Left lung (tissue), 10 donors: ENCODE results near the gene PMF1. TPM values are rescaled to one million over a fixed set of nuclear protein-coding genes. Genes with fewer than 3 reads are reported as not detected.
A peak's percentile ranks its signal among the peaks of the same experiment; 100 is the strongest.

Experiments used
- ATAC-seq: fragments of 200-7000 bp; cut with Tn5 transposase; one replicate; pipeline ENCODE4 v1.9.1; 2020; ENCODE audit warnings: moderate library complexity
- DNase-seq, 4 donors: peaks; one replicate each; pipeline ENCODE4 v3.0.0-alpha.2; 2013 to 2020
- H3K27ac ChIP-seq, 2 donors: fragments of 200-600 bp; sonication (generic) in 1 of 2; one replicate each; pipeline versions ENCODE4 v1.5.0 to v1.8.0; 2020 to 2021
- H3K27me3 ChIP-seq, 2 donors: fragments of 200-600 bp; sonication (generic) in 1 of 2; one replicate each; pipeline versions ENCODE4 v1.5.0 to v1.8.0; 2020 to 2021
- H3K36me3 ChIP-seq, 2 donors: fragments of 200-600 bp; sonication (generic) in 1 of 2; one replicate each; pipeline versions ENCODE4 v1.5.0 to v1.8.0; 2020 to 2021
- H3K4me1 ChIP-seq, 2 donors: fragments of 200-600 bp; one replicate each; pipeline ENCODE4 v1.8.0; 2021
- H3K4me3 ChIP-seq, 2 donors: fragments of 200-600 bp; sonication (generic) in 1 of 2; one replicate each; pipeline versions ENCODE4 v1.5.0 to v1.8.0; 2020 to 2021; ENCODE audit warnings: mild to moderate bottlenecking in 1 of 2
- H3K9me3 ChIP-seq, 2 donors: fragments of 200-600 bp; sonication (generic) in 1 of 2; one replicate each; pipeline versions ENCODE4 v1.5.0 to v1.8.0; 2020 to 2021
- CTCF ChIP-seq, 2 donors: fragments of 200-600 bp; sonication (generic) in 1 of 2; IDR thresholded peaks; one replicate each; pipeline versions ENCODE4 v1.5.0 to v1.8.0; 2021; ENCODE audit warnings: antibody characterized with exemption in 2 of 2
- intact Hi-C, 2 donors: fragments of 100-400 bp; cut with DNase I; formaldehyde crosslinking; loops; one replicate each; pipeline versions ENCODE4 v1.11.2 to v1.14.2; 2022
- polyA plus RNA-seq, 6 donors: library from polyadenylated mRNA; unstranded; fragments of 120-200 nt; gene quantifications; one replicate each; pipeline ENCODE4 v1.2.1, GENCODE V29; 2013; ENCODE audit not compliant: insufficient read length in 6 of 6
- total RNA-seq, 2 donors: library from RNA; stranded (reverse); fragmentation: NEBNext Ultra II Directional; extraction: Animal tissue kit (Norgen Biotek cat#: 25700); gene quantifications; one replicate each; pipeline ENCODE4 v1.2.1, GENCODE V29; 2021
- donor health status: DM: no; HTN: yes; CAD: no.
- donor health status: DM: no; HTN: no; CAD: no.

Gene PMF1
- total and polyA plus RNA-seq, 8 donors = 40.1 to 91.5 (median 78.0) TPM

GRCh38 chr1:156193208-156193487 is 19.7 kb upstream of the PMF1 start:
- Histone ChIP-seq H3K4me1 (peaks cover 5 to 54% of the 10 kb centered on the region in 2 donors), H3K9me3 (no peaks in the 10 kb centered on the region), H3K27ac (peak overlapping the region; percentile 84 to 89), H3K4me3 (peak overlapping the region; percentile 92 to 95), H3K27me3 (no peaks in the 10 kb centered on the region), H3K36me3 (peaks cover 0 to 18% of the 10 kb centered on the region in 2 donors)
- intact Hi-C loops = no loop called here
- DNase-seq (no peak), ATAC-seq (no peak)
- TF ChIP-seq CTCF (IDR thresholded peaks at IDR 0.05) = no peak

GRCh38 chr1:156193488-156194299 is 19.1 kb upstream of the PMF1 start, which contains the start of gene SLC25A44:
SLC25A44 (plus strand) TSS chr1:156194104; CDS start chr1:156199848, 5,744 bp downstream.
- H3K9me3 ChIP-seq = no peaks in the 10 kb centered on the region
- no peaks in the 10 kb centered on the region for H3K27me3 ChIP-seq
- H3K4me1 ChIP-seq = peaks cover 5 to 56% of the 10 kb centered on the region in 2 donors
- intact Hi-C loops = no loop called here
- peaks cover 0 to 18% of the 10 kb centered on the region in 2 donors for H3K36me3 ChIP-seq
- peak; percentile 48 to 69 for TF ChIP-seq CTCF (IDR thresholded peaks at IDR 0.05)
- H3K27ac ChIP-seq = peak within 1 kb of the TSS; percentile 84 to 89
- ATAC-seq (peak; percentile 98), DNase-seq (peak; percentile 93 to 99 (median 98))
- H3K4me3 ChIP-seq = peak within 1 kb of the TSS; percentile 92 to 95

DNA sequence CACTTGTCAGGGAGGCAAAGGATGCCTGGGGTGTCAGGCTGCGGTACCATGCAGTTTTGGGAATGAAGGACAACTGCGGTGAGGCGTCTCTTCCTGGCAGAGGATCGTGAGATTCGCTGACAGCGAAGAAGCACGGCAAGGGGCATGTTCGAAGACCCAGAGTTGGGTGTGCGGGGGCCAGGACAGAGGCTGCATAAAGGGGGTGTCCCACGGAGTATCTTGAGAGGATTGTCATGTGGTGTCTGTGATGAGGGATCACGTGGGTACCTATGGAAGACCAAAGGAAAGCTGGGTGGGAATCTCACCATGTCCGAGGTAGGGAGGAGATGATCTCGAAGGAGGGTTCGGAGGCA is 18.5 kb upstream of the PMF1 start:
- no peaks in the 10 kb centered on the region for H3K27me3 ChIP-seq
- H3K27ac ChIP-seq = peak overlapping the region in 1 of 2 donors; percentile 89
- H3K9me3 ChIP-seq = no peaks in the 10 kb centered on the region
- H3K36me3 ChIP-seq = peaks cover 0 to 24% of the 10 kb centered on the region in 2 donors
- no peak for TF ChIP-seq CTCF (IDR thresholded peaks at IDR 0.05)
- intact Hi-C loops = no loop called here
- peak overlapping the region; percentile 92 to 95 for H3K4me3 ChIP-seq
- ATAC-seq (no peak), DNase-seq (no peak)
- H3K4me1 ChIP-seq = peaks cover 5 to 61% of the 10 kb centered on the region in 2 donors

DNA sequence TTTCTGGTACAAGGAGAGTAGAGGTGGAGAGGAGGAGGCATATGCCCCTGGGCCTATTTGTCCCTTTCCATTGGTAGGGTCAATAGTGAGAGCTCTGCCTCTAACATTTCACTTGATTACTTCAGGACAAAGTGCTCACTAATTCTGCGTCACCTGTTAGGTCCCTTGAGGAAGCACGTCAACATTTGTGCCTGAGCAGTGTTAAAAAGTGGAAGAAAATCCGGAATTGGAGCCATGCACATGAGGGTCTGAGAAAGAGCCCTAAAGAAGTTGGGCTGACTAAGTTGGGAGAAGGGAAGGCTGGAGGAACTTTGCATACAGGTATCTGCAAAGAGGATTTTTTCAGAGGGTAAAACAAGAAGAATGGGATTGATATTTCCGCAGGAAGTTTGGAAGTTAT is 17.0 kb upstream of the PMF1 start:
- no peak for TF ChIP-seq CTCF (IDR thresholded peaks at IDR 0.05)
- Histone ChIP-seq H3K4me1 (peaks cover 5 to 68% of the 10 kb centered on the region in 2 donors), H3K4me3 (no peak overlapping the region), H3K9me3 (no peaks in the 10 kb centered on the region), H3K27me3 (no peaks in the 10 kb centered on the region), H3K27ac (no peak overlapping the region), H3K36me3 (peaks cover 0 to 38% of the 10 kb centered on the region in 2 donors)
- DNase-seq (no peak), ATAC-seq (no peak)
- intact Hi-C loops = no loop called here

DNA sequence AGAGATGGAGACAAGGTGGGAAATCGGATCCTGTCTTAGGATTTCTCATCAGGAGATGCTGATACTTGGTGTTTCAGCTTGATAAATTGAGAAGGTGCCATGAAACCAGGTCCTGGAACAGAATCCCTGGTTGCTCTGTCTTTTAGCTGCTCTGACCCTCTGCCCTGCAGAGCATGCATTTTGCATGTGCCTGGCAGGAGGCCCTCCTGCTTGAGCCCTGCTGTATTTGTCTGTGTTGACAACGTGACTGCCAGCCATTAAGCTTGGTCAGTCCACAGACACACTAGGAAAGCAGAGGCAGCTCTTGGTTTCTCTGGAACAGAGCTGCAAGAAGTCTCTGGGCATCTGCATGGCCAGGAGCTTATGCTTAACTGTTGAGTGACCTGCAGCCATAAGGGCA is 16.4 kb upstream of the PMF1 start:
- no peak for DNase-seq
- Histone ChIP-seq H3K27ac (no peak overlapping the region), H3K4me3 (no peak overlapping the region), H3K9me3 (no peaks in the 10 kb centered on the region), H3K4me1 (peaks cover 5 to 68% of the 10 kb centered on the region in 2 donors), H3K27me3 (no peaks in the 10 kb centered on the region), H3K36me3 (peaks cover 0 to 38% of the 10 kb centered on the region in 2 donors)
- no peak for ATAC-seq
- no peak for TF ChIP-seq CTCF (IDR thresholded peaks at IDR 0.05)
- intact Hi-C loops = no loop called here
